Forelimb muscle (tissue), 1 donor: ENCODE data around the gene TGFBR2. TPM values are rescaled to one million over a fixed set of nuclear protein-coding genes. Genes with fewer than 3 reads are reported as not detected.

ENCODE experiments used
- DNase-seq: peaks from one replicate; pipeline ENCODE4 v3.0.0-alpha.2; 2013; ENCODE audit warnings: low read depth
- polyA plus RNA-seq: library from polyadenylated mRNA; unstranded; fragments of 120-200 nt; gene quantifications from one replicate; pipeline ENCODE4 v1.2.1, GENCODE V29; 2013; ENCODE audit not compliant: insufficient read length

The TGFBR2 gene
- polyA plus RNA-seq, 1 donor: 52.1 TPM

GRCh38 chr3:30637310-30638219 lies 31.2 kb downstream of the TGFBR2 start:
- no peak for DNase-seq

GRCh38 chr3:30638685-30639412 lies 32.4 kb downstream of the TGFBR2 start:
- no peak for DNase-seq

GRCh38 chr3:30639937-30640336 lies 33.5 kb downstream of the TGFBR2 start:
- DNase-seq: no peak

GRCh38 chr3:30640851-30641250 lies 34.5 kb downstream of the TGFBR2 start:
- DNase-seq: no peak

GRCh38 chr3:30641416-30642251 lies 35.2 kb downstream of the TGFBR2 start:
- no peak for DNase-seq

GRCh38 chr3:30642849-30643361 lies 36.5 kb downstream of the TGFBR2 start:
- no peak for DNase-seq

GRCh38 chr3:30643763-30644462 lies 37.5 kb downstream of the TGFBR2 start:
- no peak for DNase-seq

GRCh38 chr3:30644615-30645014 lies 38.2 kb downstream of the TGFBR2 start:
- no peak for DNase-seq

- no peak for DNase-seq
Measured at GRCh38 chr3:30645077-30645476, 38.7 kb downstream of the TGFBR2 start.

- no peak for DNase-seq
Measured at GRCh38 chr3:30646181-30646876, 39.9 kb downstream of the TGFBR2 start.

- DNase-seq: no peak
Measured at GRCh38 chr3:30646961-30647752, 40.8 kb downstream of the TGFBR2 start.

GRCh38 chr3:30648670-30649357 lies 42.4 kb downstream of the TGFBR2 start:
- DNase-seq: no peak

GRCh38 chr3:30649572-30650318 lies 43.3 kb downstream of the TGFBR2 start:
- DNase-seq: no peak

- DNase-seq: no peak
Measured at GRCh38 chr3:30650348-30650995, 44.1 kb downstream of the TGFBR2 start.

GRCh38 chr3:30654269-30654668 lies 47.9 kb downstream of the TGFBR2 start:
- no peak for DNase-seq

GRCh38 chr3:30655187-30655812 lies 48.9 kb downstream of the TGFBR2 start:
- DNase-seq: no peak

- no peak for DNase-seq
Measured at GRCh38 chr3:30656624-30657141, 50.3 kb downstream of the TGFBR2 start.
